H4 (cell line): Measurements from ENCODE around the gene USP8. TPM values are rescaled to one million over a fixed set of nuclear protein-coding genes. Genes with fewer than 3 reads are reported as not detected.
"Not testable (repeated sequence)": the region's sequence is repeated elsewhere in the genome, so short reads cannot be mapped to it uniquely, and the experiment has no call there.

Source experiments
- DNase-seq: peaks from one replicate; pipeline ENCODE4 v3.0.0-alpha.2; 2015; ENCODE audit warnings: low spot score
- total RNA-seq: library from RNA; depleted of rRNA; stranded (reverse); fragments of >200 nt; shearing (Covaris generic); gene quantifications from 2 replicates; pipeline ENCODE4 v1.2.3, GENCODE V29; 2014

The USP8 gene
- total RNA-seq, 1 experiment from 2014 or later, result 47.7 TPM

DNA sequence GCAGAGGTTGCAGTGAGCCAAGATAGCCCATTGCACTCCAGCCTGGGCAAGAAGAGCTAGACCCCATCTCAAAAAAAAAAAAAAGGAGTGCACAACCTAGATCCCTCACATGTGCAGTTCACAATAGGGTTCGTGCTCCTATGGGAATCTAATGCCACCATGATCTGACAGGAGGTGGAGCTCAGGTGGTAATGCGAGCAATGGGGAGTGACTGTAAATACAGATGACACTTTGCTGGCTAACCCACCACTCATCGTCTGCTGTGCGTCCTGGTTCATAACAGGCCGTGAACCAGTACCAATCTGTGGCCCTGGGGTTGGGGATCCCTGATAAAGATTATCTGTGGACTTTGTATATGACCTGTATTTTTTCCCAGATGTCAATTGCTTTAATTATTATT, 16.7 kb downstream of the USP8 start:
- no peak for DNase-seq

DNA sequence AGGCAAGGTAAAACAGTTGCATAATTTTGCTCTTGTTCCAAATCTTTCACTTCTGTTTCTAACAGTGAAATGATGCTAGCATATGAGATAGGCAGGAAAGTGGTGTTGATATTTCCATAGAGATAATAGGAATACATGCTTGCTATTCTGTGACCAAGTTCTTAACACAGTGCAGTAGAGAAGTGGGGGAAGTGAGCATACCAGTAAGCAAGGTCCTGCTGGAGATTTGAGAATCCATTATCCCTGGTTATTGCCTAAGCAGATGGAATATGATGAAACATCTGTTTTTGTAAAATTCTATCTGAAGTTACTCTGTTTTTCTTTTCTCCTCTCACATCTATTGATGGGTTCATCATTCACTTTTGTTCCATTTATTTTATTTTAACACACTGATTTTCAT, 28.7 kb downstream of the USP8 start:
- DNase-seq, result no peak

GRCh38 chr15:50458348-50459112, 34.3 kb downstream of the USP8 start:
- no peak for DNase-seq

DNA sequence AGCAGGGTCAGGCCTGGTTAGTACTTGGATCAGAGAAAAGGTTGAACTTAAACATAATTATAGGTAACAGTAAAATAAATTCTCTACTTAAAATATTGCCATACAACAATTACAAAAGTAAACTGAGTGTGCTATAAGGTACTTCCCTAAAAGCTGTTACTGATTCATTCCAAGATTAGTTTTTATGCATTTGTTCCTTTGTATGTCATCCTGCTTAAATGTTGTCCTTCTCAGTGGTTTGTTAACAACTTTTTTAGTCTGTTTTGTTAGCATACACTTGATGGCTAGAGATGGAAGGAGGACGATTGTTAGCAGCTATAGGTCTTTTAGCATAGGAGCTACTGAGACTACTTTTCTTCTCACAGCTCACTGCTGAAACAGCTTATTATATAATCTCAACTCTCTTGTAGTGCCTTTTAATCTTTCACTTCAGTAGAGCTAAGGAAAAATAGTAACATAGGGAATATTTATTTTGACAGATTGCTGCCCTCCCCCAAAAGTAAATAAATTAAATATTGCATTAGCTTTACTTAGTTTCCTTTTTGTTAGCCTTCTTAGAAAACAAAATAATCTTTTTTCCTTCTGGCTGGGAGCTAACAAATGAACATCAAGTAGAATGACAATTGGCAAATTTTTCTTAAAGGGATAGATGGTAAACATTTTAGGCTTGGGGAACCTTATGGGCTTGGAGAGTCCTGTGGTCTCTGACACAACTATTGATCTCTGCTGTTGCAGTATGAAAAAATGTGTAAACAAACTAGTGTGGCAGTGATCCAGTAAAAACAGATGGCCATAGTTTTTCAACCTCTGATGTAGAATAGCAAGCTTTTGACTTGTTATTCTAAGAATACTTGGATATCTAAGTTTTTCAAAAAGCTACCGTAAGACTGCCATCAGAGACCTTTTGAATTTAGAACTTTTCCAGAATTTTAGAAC, 39.5 kb downstream of the USP8 start:
- DNase-seq, result no peak

- DNase-seq, result no peak
Observed at GRCh38 chr15:50471072-50471471, 46.9 kb downstream of the USP8 start.

DNA sequence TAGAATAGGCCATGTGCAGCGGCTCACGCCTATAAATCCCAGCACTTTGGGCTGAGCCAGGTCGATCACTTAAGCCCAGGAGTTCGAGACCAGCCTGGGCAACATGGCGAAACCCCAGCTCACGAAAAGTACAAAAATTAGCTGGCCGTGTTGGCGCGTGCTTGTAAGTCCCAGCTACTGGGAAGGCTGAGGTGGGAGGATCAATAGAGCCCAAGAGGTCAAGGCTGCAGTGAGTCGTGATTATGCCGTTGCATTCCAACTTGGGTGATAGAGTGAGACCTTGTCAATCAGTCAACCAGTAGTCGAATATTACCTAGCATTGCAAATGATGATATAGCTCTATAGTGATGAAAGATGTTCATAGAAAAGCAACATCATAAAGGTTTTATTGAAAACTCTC, 51.9 kb downstream of the USP8 start:
- no peak for DNase-seq

DNA sequence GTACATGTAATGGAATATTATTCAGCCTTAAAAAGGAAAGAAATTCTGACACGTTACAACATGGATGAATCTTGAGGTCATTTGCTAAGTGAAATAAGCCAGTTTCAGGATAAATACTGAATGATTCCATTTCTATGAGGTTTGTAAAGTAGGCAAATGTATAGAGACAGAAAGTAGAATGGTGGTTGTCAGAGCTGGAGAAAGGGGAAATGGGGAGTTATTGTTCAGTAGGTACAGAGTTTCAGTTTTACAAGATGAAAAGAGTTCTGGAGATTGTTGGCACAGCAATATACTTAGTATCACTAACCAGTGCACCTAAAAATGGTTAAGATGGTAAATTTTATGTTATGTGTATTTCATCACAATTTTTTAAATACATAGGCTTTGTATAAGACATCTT, 60.6 kb downstream of the USP8 start:
- no peak for DNase-seq

GRCh38 chr15:50485389-50485788, 61.2 kb downstream of the USP8 start:
- no peak for DNase-seq

DNA sequence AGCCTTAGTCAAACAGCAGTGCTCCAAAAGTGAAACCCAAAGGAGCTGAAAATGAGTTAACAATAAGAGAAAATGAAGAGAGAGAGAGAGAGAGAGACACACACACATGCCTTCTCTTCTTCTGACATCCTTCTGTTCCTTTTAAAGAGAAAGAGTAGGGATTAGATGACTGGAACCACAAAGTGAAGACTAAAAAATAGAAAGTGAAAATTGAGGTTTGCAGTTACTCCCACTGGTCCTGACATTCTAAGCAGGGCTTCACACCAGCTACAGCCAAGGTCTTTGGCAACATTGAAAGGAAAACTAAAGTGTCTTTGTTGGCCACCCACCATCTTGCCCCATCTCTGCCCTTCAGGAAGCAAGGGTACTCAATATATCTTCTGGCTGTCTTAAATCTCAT, 63.1 kb downstream of the USP8 start:
- DNase-seq, result no peak

- no peak for DNase-seq
Observed at GRCh38 chr15:50493625-50494024, 69.4 kb downstream of the USP8 start.

GRCh38 chr15:50494547-50494946, 70.3 kb downstream of the USP8 start:
- not testable (repeated sequence) for DNase-seq

- no peak for DNase-seq
Observed at GRCh38 chr15:50496692-50497091, 72.5 kb downstream of the USP8 start.

GRCh38 chr15:50500352-50500751, 76.1 kb downstream of the USP8 start:
- DNase-seq, result no peak

- no peak for DNase-seq
Observed at GRCh38 chr15:50501815-50502214, 77.6 kb downstream of the USP8 start.

DNA sequence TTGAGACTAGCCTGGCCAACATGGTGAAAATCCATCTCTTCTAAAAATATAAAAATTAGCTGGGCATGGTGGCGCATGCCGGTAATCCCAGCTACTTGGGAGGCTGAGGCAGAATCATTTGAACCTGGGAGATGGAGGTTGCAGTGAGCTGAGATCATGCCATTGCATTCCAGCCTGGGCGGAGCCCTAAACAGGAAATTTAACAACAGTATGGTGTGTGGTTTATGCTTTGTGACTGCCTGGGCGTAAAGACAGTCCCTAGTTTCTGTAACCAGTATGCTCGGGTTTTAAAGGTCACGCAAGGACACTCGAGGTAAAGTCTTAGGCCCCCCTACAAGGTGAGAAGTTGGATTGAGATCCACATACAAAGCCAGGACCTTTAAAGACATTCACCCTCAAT, 78.9 kb downstream of the USP8 start:
- no peak for DNase-seq

DNA sequence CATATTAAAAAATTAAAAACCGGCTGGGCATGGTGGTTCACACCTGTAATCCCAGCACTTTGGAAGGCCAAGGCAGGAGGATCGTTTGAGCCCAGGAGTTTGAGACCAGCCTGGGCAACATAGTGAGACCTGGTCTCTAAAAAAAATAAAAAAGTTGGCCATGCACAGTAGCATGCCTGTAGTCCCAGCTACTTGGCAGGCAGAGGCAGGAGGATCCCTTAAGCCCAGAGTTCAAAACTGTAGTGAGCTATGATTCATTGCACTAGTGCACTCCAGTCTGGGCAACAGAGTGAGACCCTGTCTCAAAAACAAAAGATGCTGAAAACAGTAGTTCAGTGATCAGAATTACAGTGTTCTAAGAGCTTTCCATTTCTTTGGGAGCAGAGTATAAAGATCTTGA, 81.5 kb downstream of the USP8 start:
- not testable (repeated sequence) for DNase-seq

DNA sequence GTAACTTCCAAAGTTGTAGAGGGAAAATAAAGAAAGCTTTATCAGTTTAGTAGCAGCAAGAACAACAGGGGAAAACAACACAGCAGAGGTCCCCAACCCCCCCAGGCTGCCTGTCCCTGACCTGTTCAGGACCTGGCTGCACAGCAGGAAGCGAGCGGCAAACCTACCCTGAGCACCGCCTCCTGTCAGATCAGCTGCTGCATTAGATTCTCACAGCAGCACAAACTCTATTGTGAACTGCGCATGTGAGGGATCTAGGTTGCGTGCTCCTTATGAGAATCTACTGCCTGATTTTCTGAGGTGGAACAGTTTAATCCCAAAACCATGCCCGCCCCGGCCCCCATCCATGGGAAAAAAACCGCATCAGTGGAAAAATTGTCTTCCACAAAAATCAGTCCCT, 81.9 kb downstream of the USP8 start:
- no peak for DNase-seq

GRCh38 chr15:50513001-50513400, 88.8 kb downstream of the USP8 start:
- no peak for DNase-seq

- peak; percentile 9 for DNase-seq
Observed at GRCh38 chr15:50519740-50520425, 95.7 kb downstream of the USP8 start.

DNA sequence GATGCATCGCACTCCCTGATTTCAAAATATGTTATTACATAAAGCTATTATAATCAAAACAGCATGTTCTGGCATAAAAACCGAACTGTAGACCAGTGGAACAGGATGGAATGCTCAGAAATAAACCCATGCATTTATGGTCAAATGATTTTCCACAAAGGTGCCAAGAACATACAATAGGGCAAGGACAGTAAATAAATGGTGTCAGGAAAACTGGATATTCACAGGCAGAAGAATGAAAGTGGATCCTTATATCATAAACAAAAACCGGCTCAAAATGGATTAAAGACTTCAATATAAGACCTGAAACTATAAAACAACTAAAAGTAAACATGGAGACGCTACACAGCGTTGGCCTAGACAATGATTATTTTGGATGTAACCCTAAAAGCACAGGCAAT, 99.6 kb downstream of the USP8 start:
- no peak for DNase-seq

DNA sequence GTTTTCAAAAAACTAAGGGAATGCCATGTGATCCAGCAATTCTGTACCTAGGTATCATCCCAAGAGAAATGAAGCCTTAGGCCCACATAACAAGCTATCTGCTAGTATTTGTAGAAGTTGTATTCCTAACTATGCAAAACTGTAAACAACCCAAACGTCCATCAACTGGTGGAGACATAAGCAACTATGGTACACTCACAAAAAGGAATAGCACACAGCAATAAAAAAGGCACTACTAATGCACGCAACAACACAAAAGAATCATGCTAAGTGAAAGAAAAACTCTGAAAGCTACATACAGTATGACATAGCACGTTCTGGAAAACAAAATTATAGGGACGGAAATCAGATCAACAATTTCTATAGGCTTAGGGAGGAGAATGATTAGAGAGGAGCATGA, 107.0 kb downstream of the USP8 start:
- DNase-seq, result no peak

- no peak for DNase-seq
Observed at GRCh38 chr15:50531766-50532165, 107.6 kb downstream of the USP8 start.

DNA sequence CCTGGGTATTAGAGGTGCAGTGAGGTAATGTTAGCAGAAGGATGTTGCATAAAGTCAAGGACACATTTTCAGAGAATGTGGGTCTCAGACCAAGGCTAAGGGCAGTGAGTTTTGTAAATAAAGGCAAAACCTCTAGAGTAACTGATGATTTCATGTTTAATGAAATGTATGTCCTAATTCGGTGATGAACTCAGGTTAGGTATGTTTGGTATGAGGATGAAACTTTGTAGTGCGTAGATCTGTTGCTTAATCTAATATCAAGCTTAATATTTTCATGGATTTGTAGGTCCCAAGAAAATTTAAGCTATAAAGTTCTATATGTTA, 118.6 kb downstream of the USP8 start:
- DNase-seq, result no peak
